HG03045 (cell line): ENCODE results near the gene SUPT5H.

Experiments used
- ATAC-seq: cut with Tn5 transposase; IDR thresholded peaks from one replicate; pipeline ENCODE4 v1.9.1; 2021; ENCODE audit warnings: mild to moderate bottlenecking, moderate library complexity; ENCODE audit not compliant: unreplicated experiment

The SUPT5H gene

DNA sequence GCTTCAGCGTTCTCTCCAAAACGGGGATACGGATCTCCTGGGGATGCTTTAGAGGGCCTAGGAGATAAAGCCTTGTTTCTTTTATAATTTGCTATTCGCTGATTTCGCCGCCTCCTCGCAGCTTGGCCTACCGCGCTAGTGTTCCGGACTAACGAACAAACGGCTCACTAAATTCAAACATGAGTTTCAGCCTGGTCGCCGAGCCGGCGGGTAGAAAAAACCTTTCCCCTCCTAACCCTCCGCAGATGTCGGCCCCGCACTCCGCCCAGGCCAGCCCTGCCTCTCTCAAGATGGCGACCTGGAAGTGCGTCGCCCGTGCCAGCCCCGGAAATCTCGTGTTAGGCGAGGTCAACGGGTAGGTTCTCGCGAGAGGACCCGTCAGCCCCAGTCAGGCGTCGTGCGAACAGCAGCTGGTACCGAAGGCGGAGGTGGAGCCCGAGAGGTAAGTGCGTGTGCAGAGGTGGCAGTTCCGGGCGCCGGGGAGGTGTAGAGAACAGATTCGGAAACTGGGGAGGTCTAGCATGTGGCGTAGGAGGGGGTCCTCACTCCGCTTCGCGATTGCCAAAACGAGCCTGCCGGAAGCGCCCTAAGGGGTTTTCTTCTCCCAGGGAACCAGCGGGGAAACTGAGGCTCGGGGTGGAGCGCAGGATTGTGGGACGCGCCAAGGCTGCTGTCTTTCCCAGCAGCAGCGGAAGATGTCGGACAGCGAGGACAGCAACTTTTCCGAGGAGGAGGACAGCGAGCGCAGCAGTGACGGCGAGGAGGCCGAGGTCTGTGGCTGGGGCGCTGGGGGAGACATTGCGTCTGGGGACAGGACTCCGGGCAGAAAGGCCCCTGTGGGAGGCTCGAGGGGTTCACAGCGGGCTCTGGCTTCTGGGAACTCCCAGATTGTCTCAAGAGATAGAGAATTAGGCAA lies at the start of gene SUPT5H:
TSS of gene SUPT5H (plus strand) at position 387 of the 916 bp plus-strand sequence. CDS start at position 696, 309 bp downstream.
- ATAC-seq: peak; percentile 81

GRCh38 chr19:39397360-39398296 lies 47.8 kb upstream of the SUPT5H start:
- ATAC-seq: peak; percentile 35

- ATAC-seq: no peak
Observed at GRCh38 chr19:39398297-39398864, 47.0 kb upstream of the SUPT5H start.

- ATAC-seq: no peak
Observed at GRCh38 chr19:39399668-39400050, 45.7 kb upstream of the SUPT5H start.

DNA sequence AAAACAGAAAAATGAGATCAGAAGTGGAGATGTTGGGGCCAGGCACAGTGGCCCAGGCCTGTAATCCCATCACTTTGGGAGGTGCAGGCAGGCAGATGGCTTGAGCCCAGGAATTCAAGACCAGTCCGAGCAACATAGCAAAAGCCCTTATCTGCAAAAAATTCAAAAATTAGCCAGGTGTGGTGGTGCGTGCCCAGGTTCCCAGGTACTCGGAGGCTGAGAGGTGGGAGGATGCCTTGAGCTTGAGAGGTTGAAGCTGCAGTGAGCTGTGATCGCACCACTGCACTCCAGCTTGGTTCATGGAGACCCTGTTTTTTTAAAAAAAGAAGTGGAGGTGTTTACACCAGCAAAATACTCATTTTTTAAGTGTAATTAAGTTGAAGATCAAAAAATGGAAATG lies 45.3 kb upstream of the SUPT5H start:
- no peak for ATAC-seq

DNA sequence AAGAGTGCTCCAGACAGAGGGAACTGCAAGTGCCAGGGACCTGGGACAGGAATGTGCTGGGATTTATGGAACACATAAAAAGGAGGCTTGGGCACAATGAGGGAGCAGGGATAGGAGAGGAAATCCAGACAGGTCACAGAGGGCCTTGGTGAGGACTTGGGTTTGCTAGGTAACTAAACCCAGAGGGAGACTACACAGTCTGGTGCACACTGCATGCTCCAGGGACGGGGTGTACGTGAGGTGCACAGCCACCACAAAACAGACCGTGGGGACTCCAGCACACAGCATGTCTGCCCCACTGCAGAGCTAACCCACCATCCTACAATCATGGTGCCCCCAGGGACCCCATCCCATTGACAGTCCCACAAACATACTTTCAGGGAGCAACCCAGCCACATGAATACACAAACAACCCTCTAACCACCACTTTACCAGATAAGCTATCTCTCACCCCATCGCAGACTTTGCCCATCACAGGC lies 44.3 kb upstream of the SUPT5H start:
- no peak for ATAC-seq

DNA sequence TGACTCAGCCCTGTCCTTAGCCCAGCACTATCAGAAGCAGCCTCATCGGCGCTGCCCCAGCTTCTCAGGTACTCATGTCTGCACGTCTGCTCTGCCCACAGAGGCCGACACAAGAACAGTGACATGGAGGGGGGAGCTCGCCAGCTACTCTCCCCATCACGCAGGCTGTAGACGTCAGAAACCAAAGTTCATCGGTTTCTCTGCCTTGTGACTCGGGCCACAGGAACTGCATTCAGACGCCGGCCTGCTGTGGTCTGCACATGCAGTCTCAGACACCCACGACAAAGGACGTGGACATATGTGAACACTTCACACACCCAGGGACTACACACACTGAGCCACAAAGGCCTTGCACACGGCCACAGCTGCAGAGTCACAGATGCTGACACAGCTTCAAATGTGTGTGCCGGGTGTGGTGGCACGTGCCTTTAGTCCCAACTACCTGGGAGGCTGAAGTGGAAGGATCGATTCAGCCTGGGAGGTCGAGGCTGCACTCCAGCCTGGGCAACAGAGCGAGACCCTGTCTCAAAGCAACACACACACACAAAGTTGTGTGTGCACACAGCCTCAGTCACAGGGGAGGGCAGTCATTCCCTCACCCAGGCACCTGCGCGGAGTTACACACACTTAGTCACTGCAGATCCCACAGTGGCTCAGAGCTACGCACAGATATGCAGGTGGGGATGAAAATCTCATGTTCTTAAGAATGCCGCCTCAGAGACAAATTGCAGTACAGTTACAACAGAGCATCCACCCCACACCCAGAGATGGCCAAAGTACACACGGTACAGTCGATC lies 43.6 kb upstream of the SUPT5H start:
- no peak for ATAC-seq

DNA sequence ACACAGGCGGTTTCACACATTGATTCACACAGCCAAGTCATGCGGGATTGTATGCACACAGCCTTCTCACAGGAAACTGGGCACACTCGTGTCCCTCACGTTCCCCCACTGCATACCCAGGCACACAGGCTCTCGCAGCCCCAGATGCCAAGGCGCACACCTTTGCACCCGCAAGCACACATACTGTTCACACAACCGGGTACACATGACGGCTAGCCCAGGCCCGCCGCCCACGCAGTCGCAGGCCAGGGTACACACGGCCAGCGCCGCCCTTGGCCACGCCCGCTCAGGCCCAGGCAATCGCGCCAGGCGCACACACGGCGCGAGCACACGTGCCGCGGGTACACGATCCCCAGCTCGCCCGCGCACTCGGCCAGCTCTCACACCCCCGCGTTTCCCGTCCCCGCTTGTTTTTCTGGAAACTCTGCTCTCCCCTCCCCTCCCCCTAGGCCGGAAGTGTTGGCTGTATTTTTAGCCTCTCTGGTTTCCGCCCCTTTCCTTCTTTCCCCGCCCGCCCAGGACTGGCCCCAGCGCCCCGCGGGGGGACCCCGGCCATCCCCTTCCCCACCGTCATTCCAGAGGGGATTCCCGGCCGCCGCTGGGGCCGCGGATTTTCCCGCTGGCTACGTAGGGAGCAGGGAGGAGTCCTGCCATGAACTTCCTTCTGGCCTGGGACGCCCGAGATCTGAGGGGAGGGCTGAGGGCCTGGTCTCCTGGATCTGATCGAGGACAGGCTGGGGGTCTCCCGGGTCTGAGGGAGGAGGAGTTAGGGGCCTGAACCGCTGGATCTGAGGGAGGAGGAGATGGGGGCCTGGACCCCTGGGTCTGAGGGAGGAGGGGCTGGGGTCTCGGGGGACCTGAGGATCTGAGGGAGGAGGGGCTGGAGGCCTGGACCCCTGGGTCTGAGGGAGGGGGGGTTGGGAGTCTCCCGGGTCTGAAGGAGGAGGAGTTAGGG lies 42.8 kb upstream of the SUPT5H start:
- peak; percentile 32 for ATAC-seq

- peak; percentile 16 for ATAC-seq
Observed at GRCh38 chr19:39403331-39404312, 41.8 kb upstream of the SUPT5H start.

- ATAC-seq: no peak
Observed at GRCh38 chr19:39405261-39405957, 40.0 kb upstream of the SUPT5H start.

GRCh38 chr19:39405958-39406655 lies 39.3 kb upstream of the SUPT5H start:
- no peak for ATAC-seq

GRCh38 chr19:39406656-39407409 lies 38.5 kb upstream of the SUPT5H start, which contains the start of gene ZFP36:
Gene ZFP36, plus strand, starts transcription at chr19:39406847. Its CDS starts 58 bp downstream, at chr19:39406905.
- ATAC-seq: peak; percentile 21

GRCh38 chr19:39407410-39407659 lies 38.0 kb upstream of the SUPT5H start:
- no peak for ATAC-seq

- no peak for ATAC-seq
Observed at GRCh38 chr19:39407660-39408391, 37.6 kb upstream of the SUPT5H start.

GRCh38 chr19:39408392-39409207 lies 36.8 kb upstream of the SUPT5H start:
- no peak for ATAC-seq
